H9 (cell line): ENCODE measurements around the gene EFNB3. TPM values are rescaled to one million over a fixed set of nuclear protein-coding genes. Genes with fewer than 3 reads are reported as not detected.

Source experiments
- DNase-seq: peaks from one replicate; pipeline ENCODE4 v3.0.0-alpha.2; 2017
- H2AFZ ChIP-seq: one replicate; pipeline ENCODE4 v1.6.1; 2013; ENCODE audit warnings: mild to moderate bottlenecking, low read length, control low read depth, moderate library complexity
- H2AK5ac ChIP-seq: 2 replicates; pipeline ENCODE4 v1.6.1; 2013; ENCODE audit warnings: low read length, control low read depth, mixed read lengths; ENCODE audit not compliant: insufficient read length
- H2BK120ac ChIP-seq: one replicate; pipeline ENCODE4 v1.6.1; 2013; ENCODE audit warnings: low read depth, mild to moderate bottlenecking, low read length, control low read depth, inconsistent platforms; ENCODE audit not compliant: poor library complexity, severe bottlenecking
- H2BK12ac ChIP-seq: 2 replicates; pipeline ENCODE4 v1.6.1; 2013; ENCODE audit warnings: low read length, control low read depth, mixed read lengths, low read depth; ENCODE audit not compliant: insufficient read length
- H2BK15ac ChIP-seq: 2 replicates; pipeline ENCODE4 v1.6.1; 2013; ENCODE audit warnings: low read depth, low read length, control low read depth
- H2BK20ac ChIP-seq: one replicate; pipeline ENCODE4 v1.6.1; 2013; ENCODE audit warnings: low read depth, mild to moderate bottlenecking, low read length, control low read depth, inconsistent platforms; ENCODE audit not compliant: poor library complexity, severe bottlenecking
- H2BK5ac ChIP-seq: 2 replicates; pipeline ENCODE4 v1.6.1; 2013; ENCODE audit warnings: low read length, control low read depth, mixed read lengths; ENCODE audit not compliant: insufficient read length
- H3K14ac ChIP-seq: 2 replicates; pipeline ENCODE4 v1.6.1; 2013; ENCODE audit warnings: low read length, control low read depth; ENCODE audit not compliant: insufficient read depth
- H3K18ac ChIP-seq: 2 replicates; pipeline ENCODE4 v1.6.1; 2013; ENCODE audit warnings: low read depth, mild to moderate bottlenecking, mixed read lengths, low read length, control low read depth; ENCODE audit not compliant: insufficient read length
- H3K23ac ChIP-seq: 2 replicates; pipeline ENCODE4 v1.6.1; 2013; ENCODE audit warnings: low read length, control low read depth, mixed read lengths, low read depth; ENCODE audit not compliant: insufficient read length
- H3K23me2 ChIP-seq: 2 replicates; pipeline ENCODE4 v1.6.1; 2013; ENCODE audit warnings: low read depth, mild to moderate bottlenecking, mixed read lengths, low read length, control low read depth; ENCODE audit not compliant: insufficient read length, poor library complexity, severe bottlenecking
- H3K27ac ChIP-seq: 2 replicates; pipeline ENCODE4 v1.5.1; 2013; ENCODE audit warnings: low read length, control low read depth, mixed read lengths, low read depth; ENCODE audit not compliant: insufficient read length
- H3K27me3 ChIP-seq: 2 replicates; pipeline ENCODE4 v1.6.1; 2013; ENCODE audit warnings: low read length, control low read depth, inconsistent platforms; ENCODE audit not compliant: insufficient read depth
- H3K4ac ChIP-seq: 2 replicates; pipeline ENCODE4 v1.6.1; 2013; ENCODE audit warnings: low read depth, mild to moderate bottlenecking, control low read depth, inconsistent platforms, low read length, moderate library complexity
- H3K4me1 ChIP-seq: 2 replicates; pipeline ENCODE4 v1.6.1; 2013; ENCODE audit warnings: low read length, control low read depth, inconsistent platforms; ENCODE audit not compliant: insufficient read depth
- H3K4me2 ChIP-seq: 2 replicates; pipeline ENCODE4 v1.6.1; 2013; ENCODE audit warnings: low read length, control low read depth, mixed read lengths; ENCODE audit not compliant: insufficient read length, insufficient read depth
- H3K56ac ChIP-seq: 2 replicates; pipeline ENCODE4 v1.6.1; 2013; ENCODE audit warnings: low read depth, mild to moderate bottlenecking, mixed read lengths, low read length, control low read depth; ENCODE audit not compliant: insufficient read length
- H3K79me1 ChIP-seq: 2 replicates; pipeline ENCODE4 v1.6.1; 2013; ENCODE audit warnings: low read depth, mild to moderate bottlenecking, moderate library complexity, low read length, control low read depth, inconsistent platforms; ENCODE audit not compliant: insufficient read depth, poor library complexity, severe bottlenecking
- H3K79me2 ChIP-seq: 2 replicates; pipeline ENCODE4 v1.6.1; 2013; ENCODE audit warnings: low read length, control low read depth, inconsistent platforms; ENCODE audit not compliant: insufficient read depth
- H3K9ac ChIP-seq: 2 replicates; pipeline ENCODE4 v1.6.1; 2013; ENCODE audit warnings: low read length, control low read depth, mixed read lengths; ENCODE audit not compliant: insufficient read length; ENCODE audit errors: extremely low read depth
- H3K9me3 ChIP-seq: one replicate; pipeline ENCODE4 v1.6.1; 2013; ENCODE audit warnings: low read depth, low read length, inconsistent platforms; ENCODE audit not compliant: control insufficient read depth
- H3T11ph ChIP-seq: one replicate; pipeline ENCODE4 v1.6.1; 2013; ENCODE audit warnings: mild to moderate bottlenecking, low read length, control low read depth, inconsistent platforms
- H4K20me1 ChIP-seq: one replicate; pipeline ENCODE4 v1.6.1; 2013; ENCODE audit not compliant: control insufficient read depth, insufficient read length, insufficient read depth
- H4K5ac ChIP-seq: 2 replicates; pipeline ENCODE4 v1.6.1; 2013; ENCODE audit warnings: low read depth, mild to moderate bottlenecking, mixed read lengths, low read length, control low read depth; ENCODE audit not compliant: insufficient read length
- H4K8ac ChIP-seq: replicated peaks from 2 replicates; pipeline ENCODE4 v1.6.1; 2013; ENCODE audit warnings: low read length, control low read depth, mixed read lengths, low read depth; ENCODE audit not compliant: insufficient read length
- H4K91ac ChIP-seq: 2 replicates; pipeline ENCODE4 v1.6.1; 2013; ENCODE audit warnings: low read depth, mild to moderate bottlenecking, moderate library complexity, mixed read lengths, low read length, control low read depth; ENCODE audit not compliant: insufficient read length
- H3K27ac Mint-ChIP-seq, 3 experiments: 2 replicates in 2 of 3; 3 replicates in 1 of 3; pipeline ENCODE4 v1.8.0; 2020 to 2021; ENCODE audit warnings: mixed read lengths in 3 of 3, mild to moderate bottlenecking in 1 of 3, moderate library complexity in 1 of 3
- H3K27me3 Mint-ChIP-seq: 2 replicates; pipeline ENCODE4 v1.8.0; 2021; ENCODE audit warnings: low read depth, mild to moderate bottlenecking, moderate library complexity, mixed read lengths
- H3K36me3 Mint-ChIP-seq, 3 experiments: 2 replicates in 2 of 3; 3 replicates in 1 of 3; pipeline ENCODE4 v1.8.0; 2020 to 2021; ENCODE audit warnings: low read depth in 3 of 3, mixed read lengths in 3 of 3; ENCODE audit not compliant: insufficient read depth in 1 of 3
- H3K4me1 Mint-ChIP-seq, 2 experiments: 2 replicates each; pipeline ENCODE4 v1.8.0; 2020; ENCODE audit warnings: mixed read lengths in 2 of 2
- H3K4me3 Mint-ChIP-seq, 2 experiments: 2 replicates in 1 of 2; 3 replicates in 1 of 2; pipeline ENCODE4 v1.8.0; 2020 to 2021; ENCODE audit warnings: mild to moderate bottlenecking in 2 of 2, mixed read lengths in 2 of 2, moderate library complexity in 1 of 2
- H3K9me3 Mint-ChIP-seq, 2 experiments: 2 replicates in 1 of 2; 3 replicates in 1 of 2; pipeline ENCODE4 v1.8.0; 2020; ENCODE audit warnings: mild to moderate bottlenecking in 2 of 2, mixed read lengths in 2 of 2, moderate library complexity in 1 of 2
- CTCF ChIP-seq: fragments of 200-600 bp; sonication (generic); conservative IDR thresholded peaks from 3 replicates; pipeline ENCODE4 v1.8.0; 2021; ENCODE audit warnings: antibody characterized with exemption, mild to moderate bottlenecking
- WGBS: extraction: QIAGEN DNeasy Blood & Tissue Kit; methylation state at CpG from one replicate; pipeline ENCODE4 v1.1.7; 2013; ENCODE audit warnings: missing lambda C conversion rate, low lambda C conversion rate, mixed read lengths; ENCODE audit not compliant: insufficient read length; ENCODE audit errors: extremely low coverage; 5-methylcytosine and 5-hydroxymethylcytosine counted together
- total RNA-seq: library from RNA; stranded (reverse); gene quantifications from 2 replicates; pipeline ENCODE4 v1.2.1, GENCODE V29; 2021

EFNB3 gene
- total RNA-seq, 1 experiment from 2014 or later = 11.3 TPM

GRCh38 chr17:7721612-7722011, 16.6 kb downstream of the EFNB3 start:
- no peak overlapping the region for H3K14ac ChIP-seq
- peaks cover 4% of the 10 kb centered on the region; the same call in 1 of the 2 replicates for H3K4me1 ChIP-seq
- H3K4ac ChIP-seq = no peak overlapping the region
- no peak overlapping the region for H2BK20ac ChIP-seq
- H3K18ac ChIP-seq = peak overlapping the region; percentile 71
- no peak overlapping the region for H2BK5ac ChIP-seq
- no peak overlapping the region for H2AK5ac ChIP-seq
- no peaks in the 10 kb centered on the region; the same call in 1 of the 2 replicates for H3K27me3 ChIP-seq
- no peak overlapping the region for H4K8ac ChIP-seq
- no peak overlapping the region for H3K23ac ChIP-seq
- H3K27ac ChIP-seq = no peak overlapping the region
- no peak overlapping the region for H2AFZ ChIP-seq
- no peak overlapping the region for H3K9ac ChIP-seq
- TF ChIP-seq CTCF = no peak
- H3K4me3 Mint-ChIP-seq = peak overlapping the region in 1 of 2 experiments; percentile 62; a peak in 3 of 5 replicates
- peaks cover 5% of the 10 kb centered on the region for H3K23me2 ChIP-seq
- no peaks in the 10 kb centered on the region for H3K79me2 ChIP-seq
- H3K9me3 ChIP-seq = no peaks in the 10 kb centered on the region
- peaks cover 39% of the 10 kb centered on the region for H3K27me3 Mint-ChIP-seq
- no peak overlapping the region for H4K91ac ChIP-seq
- H3K56ac ChIP-seq = no peak overlapping the region
- H3K36me3 Mint-ChIP-seq = no peaks in the 10 kb centered on the region
- no CpG with 5 or more reads among the region's 2 CpGs for WGBS
- no peaks in the 10 kb centered on the region for H3K79me1 ChIP-seq
- H4K5ac ChIP-seq = no peak overlapping the region
- no peak overlapping the region for H3K27ac Mint-ChIP-seq
- no peaks in the 10 kb centered on the region for H4K20me1 ChIP-seq
- H3K4me2 ChIP-seq = no peak overlapping the region
- H2BK12ac ChIP-seq = no peak overlapping the region
- H3T11ph ChIP-seq = no peak overlapping the region
- DNase-seq = no peak
- peaks cover 21 to 30% of the 10 kb centered on the region in 2 experiments for H3K4me1 Mint-ChIP-seq
- no peak overlapping the region for H2BK120ac ChIP-seq
- H2BK15ac ChIP-seq = no peak overlapping the region
- no peaks in the 10 kb centered on the region for H3K9me3 Mint-ChIP-seq
